ENCODE measurements around the gene LTBP1.

DNA sequence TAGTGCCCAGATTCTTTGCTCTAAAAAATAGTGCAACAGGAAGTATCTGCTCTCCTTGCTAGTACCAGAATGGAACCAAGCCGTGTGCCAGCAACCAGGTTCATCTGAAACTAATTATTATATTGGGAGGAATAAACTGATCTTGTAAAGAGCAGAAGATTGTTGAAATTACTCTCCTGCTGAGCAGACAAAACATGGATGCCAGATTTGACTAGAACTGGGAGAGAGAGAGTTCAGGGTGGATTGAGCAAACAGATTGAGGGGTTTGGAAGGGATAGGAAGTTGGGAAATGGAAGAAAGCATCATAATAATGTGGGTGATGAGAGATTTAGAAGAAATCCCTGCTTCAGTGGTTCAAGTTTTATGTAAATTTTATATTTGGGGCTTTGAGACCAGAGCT, 369.6 kb downstream of the LTBP1 start:
- TF ChIP-seq, protein P1, sequence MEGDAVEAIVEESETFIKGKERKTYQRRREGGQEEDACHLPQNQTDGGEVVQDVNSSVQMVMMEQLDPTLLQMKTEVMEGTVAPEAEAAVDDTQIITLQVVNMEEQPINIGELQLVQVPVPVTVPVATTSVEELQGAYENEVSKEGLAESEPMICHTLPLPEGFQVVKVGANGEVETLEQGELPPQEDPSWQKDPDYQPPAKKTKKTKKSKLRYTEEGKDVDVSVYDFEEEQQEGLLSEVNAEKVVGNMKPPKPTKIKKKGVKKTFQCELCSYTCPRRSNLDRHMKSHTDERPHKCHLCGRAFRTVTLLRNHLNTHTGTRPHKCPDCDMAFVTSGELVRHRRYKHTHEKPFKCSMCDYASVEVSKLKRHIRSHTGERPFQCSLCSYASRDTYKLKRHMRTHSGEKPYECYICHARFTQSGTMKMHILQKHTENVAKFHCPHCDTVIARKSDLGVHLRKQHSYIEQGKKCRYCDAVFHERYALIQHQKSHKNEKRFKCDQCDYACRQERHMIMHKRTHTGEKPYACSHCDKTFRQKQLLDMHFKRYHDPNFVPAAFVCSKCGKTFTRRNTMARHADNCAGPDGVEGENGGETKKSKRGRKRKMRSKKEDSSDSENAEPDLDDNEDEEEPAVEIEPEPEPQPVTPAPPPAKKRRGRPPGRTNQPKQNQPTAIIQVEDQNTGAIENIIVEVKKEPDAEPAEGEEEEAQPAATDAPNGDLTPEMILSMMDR (conservative IDR thresholded peaks at IDR 0.05; ENCODE audit: low read depth, low read length), result no peak
- TF ChIP-seq EZH2 (IDR thresholded peaks at IDR 0.05; ENCODE audit: borderline replicate concordance, low read depth, low read length, poor library complexity, severe bottlenecking), result no peak
